Measurements from ENCODE around the gene CRACR2B. TPM values are rescaled to one million over a fixed set of nuclear protein-coding genes. Genes with fewer than 3 reads are reported as not detected.

CRACR2B gene
- total and polyA plus RNA-seq, 2 of the 13 experiments (the other 11 are each of a cell fraction or from before 2014, with no cell fraction given): 14.9 to 21.0 TPM

DNA sequence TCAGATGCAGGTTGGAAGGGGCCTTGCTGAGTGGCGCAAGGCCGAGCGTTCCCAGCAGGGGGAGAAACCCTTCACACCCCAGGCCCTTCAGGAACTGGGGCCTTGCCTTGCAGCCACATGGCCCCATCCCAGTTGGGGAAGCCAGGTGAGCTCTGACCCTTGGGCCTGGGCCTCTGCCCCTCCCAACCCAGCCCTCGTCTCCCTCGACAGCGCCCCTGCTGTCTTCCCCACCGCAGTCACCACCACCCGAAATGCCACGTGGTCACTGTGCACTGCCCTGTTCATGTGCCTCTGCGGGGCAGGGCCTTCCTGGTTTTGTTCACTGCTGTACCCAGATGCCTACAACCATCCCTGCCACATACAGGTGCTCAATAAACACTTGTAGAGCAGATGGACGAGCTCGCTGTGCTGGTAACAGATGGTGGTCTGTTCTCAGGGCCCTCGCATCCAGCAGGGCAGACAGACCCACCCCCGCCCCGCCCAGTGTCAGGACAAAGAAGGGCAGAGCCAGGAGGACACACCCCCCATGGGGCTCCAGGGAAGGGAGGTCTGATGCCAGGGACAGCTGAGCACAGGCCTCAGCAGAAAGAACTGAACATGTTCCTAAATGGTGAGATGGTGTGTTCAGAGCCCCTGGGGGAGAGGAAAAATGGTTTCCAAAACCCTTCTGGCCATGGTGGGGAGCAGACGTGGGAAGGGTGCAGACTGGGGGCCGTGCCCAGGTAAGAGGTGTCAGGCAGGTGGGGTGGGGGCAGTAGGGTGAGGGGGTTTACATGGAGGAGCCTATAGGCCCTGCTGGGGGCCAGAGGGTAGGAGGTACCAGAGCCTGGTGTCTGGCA, 10.9 kb downstream of the CRACR2B start (continued):
- TF ChIP-seq, protein P1, sequence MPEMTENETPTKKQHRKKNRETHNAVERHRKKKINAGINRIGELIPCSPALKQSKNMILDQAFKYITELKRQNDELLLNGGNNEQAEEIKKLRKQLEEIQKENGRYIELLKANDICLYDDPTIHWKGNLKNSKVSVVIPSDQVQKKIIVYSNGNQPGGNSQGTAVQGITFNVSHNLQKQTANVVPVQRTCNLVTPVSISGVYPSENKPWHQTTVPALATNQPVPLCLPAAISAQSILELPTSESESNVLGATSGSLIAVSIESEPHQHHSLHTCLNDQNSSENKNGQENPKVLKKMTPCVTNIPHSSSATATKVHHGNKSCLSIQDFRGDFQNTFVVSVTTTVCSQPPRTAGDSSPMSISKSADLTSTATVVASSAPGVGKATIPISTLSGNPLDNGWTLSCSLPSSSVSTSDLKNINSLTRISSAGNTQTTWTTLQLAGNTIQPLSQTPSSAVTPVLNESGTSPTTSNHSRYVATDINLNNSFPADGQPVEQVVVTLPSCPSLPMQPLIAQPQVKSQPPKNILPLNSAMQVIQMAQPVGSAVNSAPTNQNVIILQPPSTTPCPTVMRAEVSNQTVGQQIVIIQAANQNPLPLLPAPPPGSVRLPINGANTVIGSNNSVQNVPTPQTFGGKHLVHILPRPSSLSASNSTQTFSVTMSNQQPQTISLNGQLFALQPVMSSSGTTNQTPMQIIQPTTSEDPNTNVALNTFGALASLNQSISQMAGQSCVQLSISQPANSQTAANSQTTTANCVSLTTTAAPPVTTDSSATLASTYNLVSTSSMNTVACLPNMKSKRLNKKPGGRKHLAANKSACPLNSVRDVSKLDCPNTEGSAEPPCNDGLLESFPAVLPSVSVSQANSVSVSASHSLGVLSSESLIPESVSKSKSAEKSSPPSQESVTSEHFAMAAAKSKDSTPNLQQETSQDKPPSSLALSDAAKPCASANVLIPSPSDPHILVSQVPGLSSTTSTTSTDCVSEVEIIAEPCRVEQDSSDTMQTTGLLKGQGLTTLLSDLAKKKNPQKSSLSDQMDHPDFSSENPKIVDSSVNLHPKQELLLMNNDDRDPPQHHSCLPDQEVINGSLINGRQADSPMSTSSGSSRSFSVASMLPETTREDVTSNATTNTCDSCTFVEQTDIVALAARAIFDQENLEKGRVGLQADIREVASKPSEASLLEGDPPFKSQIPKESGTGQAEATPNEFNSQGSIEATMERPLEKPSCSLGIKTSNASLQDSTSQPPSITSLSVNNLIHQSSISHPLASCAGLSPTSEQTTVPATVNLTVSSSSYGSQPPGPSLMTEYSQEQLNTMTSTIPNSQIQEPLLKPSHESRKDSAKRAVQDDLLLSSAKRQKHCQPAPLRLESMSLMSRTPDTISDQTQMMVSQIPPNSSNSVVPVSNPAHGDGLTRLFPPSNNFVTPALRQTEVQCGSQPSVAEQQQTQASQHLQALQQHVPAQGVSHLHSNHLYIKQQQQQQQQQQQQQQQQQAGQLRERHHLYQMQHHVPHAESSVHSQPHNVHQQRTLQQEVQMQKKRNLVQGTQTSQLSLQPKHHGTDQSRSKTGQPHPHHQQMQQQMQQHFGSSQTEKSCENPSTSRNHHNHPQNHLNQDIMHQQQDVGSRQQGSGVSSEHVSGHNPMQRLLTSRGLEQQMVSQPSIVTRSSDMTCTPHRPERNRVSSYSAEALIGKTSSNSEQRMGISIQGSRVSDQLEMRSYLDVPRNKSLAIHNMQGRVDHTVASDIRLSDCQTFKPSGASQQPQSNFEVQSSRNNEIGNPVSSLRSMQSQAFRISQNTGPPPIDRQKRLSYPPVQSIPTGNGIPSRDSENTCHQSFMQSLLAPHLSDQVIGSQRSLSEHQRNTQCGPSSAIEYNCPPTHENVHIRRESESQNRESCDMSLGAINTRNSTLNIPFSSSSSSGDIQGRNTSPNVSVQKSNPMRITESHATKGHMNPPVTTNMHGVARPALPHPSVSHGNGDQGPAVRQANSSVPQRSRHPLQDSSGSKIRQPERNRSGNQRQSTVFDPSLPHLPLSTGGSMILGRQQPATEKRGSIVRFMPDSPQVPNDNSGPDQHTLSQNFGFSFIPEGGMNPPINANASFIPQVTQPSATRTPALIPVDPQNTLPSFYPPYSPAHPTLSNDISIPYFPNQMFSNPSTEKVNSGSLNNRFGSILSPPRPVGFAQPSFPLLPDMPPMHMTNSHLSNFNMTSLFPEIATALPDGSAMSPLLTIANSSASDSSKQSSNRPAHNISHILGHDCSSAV (CRISPR knock-in tag; IDR thresholded peaks at IDR 0.05; ENCODE audit: borderline replicate concordance): no peak
- TF ChIP-seq ZBTB7B (CRISPR knock-in tag; IDR thresholded peaks at IDR 0.05) (peak; percentile 73; the same call in 1 of the 2 replicates), ZBTB1 (CRISPR knock-in tag; IDR thresholded peaks at IDR 0.05; ENCODE audit: borderline replicate concordance) (no peak), PAWR (CRISPR knock-in tag; IDR thresholded peaks at IDR 0.05; ENCODE audit: borderline replicate concordance) (0 out of 2 replicates have a peak, but pooled peaks have one; percentile 35), SOX5 (CRISPR knock-in tag; IDR thresholded peaks at IDR 0.05; ENCODE audit: borderline replicate concordance) (peak; percentile 43; the same call in 1 of the 2 replicates), MIXL1 (CRISPR knock-in tag; IDR thresholded peaks at IDR 0.05) (no peak), RFX1 (IDR thresholded peaks at IDR 0.05) (no peak), TEAD2 (CRISPR knock-in tag; IDR thresholded peaks at IDR 0.05) (no peak), ARHGAP35 (CRISPR knock-in tag; IDR thresholded peaks at IDR 0.05; ENCODE audit: borderline replicate concordance) (0 out of 2 replicates have a peak, but pooled peaks have one; percentile 52), KDM4B (CRISPR knock-in tag; IDR thresholded peaks at IDR 0.05) (no peak), ZNF558 (CRISPR knock-in tag; IDR thresholded peaks at IDR 0.05; ENCODE audit: borderline replicate concordance) (0 out of 2 replicates have a peak, but pooled peaks have one; percentile 67)
- TF ChIP-seq, protein P2, sequence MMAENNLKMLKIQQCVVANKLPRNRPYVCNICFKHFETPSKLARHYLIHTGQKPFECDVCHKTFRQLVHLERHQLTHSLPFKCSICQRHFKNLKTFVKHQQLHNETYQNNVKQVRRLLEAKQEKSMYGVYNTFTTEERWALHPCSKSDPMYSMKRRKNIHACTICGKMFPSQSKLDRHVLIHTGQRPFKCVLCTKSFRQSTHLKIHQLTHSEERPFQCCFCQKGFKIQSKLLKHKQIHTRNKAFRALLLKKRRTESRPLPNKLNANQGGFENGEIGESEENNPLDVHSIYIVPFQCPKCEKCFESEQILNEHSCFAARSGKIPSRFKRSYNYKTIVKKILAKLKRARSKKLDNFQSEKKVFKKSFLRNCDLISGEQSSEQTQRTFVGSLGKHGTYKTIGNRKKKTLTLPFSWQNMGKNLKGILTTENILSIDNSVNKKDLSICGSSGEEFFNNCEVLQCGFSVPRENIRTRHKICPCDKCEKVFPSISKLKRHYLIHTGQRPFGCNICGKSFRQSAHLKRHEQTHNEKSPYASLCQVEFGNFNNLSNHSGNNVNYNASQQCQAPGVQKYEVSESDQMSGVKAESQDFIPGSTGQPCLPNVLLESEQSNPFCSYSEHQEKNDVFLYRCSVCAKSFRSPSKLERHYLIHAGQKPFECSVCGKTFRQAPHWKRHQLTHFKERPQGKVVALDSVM (CRISPR knock-in tag; IDR thresholded peaks at IDR 0.05): no peak
- TF ChIP-seq, protein P3, sequence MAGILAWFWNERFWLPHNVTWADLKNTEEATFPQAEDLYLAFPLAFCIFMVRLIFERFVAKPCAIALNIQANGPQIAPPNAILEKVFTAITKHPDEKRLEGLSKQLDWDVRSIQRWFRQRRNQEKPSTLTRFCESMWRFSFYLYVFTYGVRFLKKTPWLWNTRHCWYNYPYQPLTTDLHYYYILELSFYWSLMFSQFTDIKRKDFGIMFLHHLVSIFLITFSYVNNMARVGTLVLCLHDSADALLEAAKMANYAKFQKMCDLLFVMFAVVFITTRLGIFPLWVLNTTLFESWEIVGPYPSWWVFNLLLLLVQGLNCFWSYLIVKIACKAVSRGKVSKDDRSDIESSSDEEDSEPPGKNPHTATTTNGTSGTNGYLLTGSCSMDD (CRISPR knock-in tag; IDR thresholded peaks at IDR 0.05): no peak

Data from HepG2 (cell line).